ENCODE results near the gene TRAM2. TPM values are rescaled to one million over a fixed set of nuclear protein-coding genes. Genes with fewer than 3 reads are reported as not detected.
A peak's percentile ranks its signal among the peaks of the same experiment; 100 is the strongest.

Gene TRAM2, protein sequence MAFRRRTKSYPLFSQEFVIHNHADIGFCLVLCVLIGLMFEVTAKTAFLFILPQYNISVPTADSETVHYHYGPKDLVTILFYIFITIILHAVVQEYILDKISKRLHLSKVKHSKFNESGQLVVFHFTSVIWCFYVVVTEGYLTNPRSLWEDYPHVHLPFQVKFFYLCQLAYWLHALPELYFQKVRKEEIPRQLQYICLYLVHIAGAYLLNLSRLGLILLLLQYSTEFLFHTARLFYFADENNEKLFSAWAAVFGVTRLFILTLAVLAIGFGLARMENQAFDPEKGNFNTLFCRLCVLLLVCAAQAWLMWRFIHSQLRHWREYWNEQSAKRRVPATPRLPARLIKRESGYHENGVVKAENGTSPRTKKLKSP
- 1 to 10 TPM; 5.7 to 6.5 TPM for total RNA-seq

DNA sequence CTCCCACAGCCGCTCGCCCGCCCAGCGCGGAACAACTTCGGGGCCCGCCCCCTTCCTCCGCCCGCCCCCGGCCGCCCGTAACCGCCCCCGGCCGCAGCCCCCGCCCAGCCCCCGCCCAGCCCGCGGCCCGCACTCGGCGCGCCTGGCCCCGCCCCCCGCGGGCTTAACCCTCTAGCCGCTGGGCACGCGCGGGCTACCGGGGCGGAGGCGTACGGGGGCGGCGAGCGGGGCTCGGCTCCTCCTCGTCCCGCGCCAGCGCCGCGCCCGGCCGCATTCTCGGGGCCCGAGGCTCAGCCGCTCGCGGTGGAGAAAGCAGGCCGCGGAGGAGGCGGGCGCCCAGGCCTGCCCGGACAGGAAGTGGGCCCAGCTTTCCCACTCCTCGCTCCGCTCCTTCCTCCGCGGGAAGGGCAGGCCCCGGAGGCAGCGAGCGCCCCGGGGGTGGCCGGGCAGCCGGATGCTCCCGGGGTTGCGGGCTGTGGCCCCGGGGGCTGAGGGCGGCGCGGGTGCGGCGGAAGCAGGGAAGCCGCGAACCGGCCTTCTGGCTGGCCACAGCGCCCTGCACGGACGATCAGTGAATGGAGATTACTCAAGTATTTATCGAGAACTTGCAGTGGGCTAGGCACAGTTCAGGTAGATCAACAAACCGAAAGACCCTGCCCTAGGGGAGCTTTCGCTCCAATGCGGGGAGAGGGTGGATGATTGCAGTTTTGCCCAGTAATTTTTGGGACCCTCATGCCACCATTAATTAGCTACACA, at the start of gene TRAM2:
Gene TRAM2 (minus strand): TSS at position 39 of the 756 bp plus-strand sequence. CDS start 145 bp downstream, outside the sequence.
- peak within 1 kb of the TSS; percentile 11 for H3K27ac Mint-ChIP-seq
- H3K4me3 Mint-ChIP-seq: peak within 1 kb of the TSS; percentile 64
- peaks cover 40% of the 10 kb centered on the region for H3K4me1 Mint-ChIP-seq
- H3K27me3 Mint-ChIP-seq: peaks cover 12% of the 10 kb centered on the region
- DNase-seq: peak; percentile 73
- CTCF ChIA-PET: interaction anchor here (0.9 to 1.8 kb wide), 4 partner anchors 36 to 156 kb away, joined by 3 to 4 read pairs (median 3); no protein-coding TSS in a partner anchor
- POLR2A ChIA-PET: interaction anchor here (0.7 to 2.8 kb wide), 5 partner anchors 10 to 1182 kb away, joined by 3 to 9 read pairs (median 5); partner anchors contain the start of genes MCM3 and PAQR8
- no peaks in the 10 kb centered on the region for H3K36me3 Mint-ChIP-seq (ENCODE audit: low read depth)
- no peaks in the 10 kb centered on the region for H3K9me3 Mint-ChIP-seq

DNA sequence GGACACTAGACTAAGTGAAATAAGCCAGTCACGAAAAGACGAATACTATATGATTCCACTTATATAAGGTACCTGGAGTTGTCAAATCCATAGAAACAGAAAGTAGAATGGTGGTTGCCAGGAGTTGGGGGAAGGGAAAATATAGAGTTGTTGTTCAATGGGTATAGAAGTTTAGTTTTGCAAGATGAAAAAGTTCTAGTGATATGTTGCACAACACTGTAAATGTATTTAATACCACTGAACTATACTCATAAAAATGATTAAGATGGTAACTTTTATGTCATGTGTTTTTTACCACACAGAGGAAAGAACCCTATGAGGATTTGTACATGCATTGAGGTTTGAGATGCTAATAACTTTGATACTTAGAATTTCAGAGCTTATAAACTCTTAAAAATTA, 46.0 kb upstream of the TRAM2 start:
- H3K27ac Mint-ChIP-seq: no peak overlapping the region
- CTCF ChIA-PET: no interaction called here
- H3K9me3 Mint-ChIP-seq: no peaks in the 10 kb centered on the region
- DNase-seq: no peak
- H3K36me3 Mint-ChIP-seq (ENCODE audit: low read depth): no peaks in the 10 kb centered on the region
- H3K4me3 Mint-ChIP-seq: no peak overlapping the region
- H3K27me3 Mint-ChIP-seq: peaks cover 20% of the 10 kb centered on the region
- no peaks in the 10 kb centered on the region for H3K4me1 Mint-ChIP-seq
- POLR2A ChIA-PET: no interaction called here

DNA sequence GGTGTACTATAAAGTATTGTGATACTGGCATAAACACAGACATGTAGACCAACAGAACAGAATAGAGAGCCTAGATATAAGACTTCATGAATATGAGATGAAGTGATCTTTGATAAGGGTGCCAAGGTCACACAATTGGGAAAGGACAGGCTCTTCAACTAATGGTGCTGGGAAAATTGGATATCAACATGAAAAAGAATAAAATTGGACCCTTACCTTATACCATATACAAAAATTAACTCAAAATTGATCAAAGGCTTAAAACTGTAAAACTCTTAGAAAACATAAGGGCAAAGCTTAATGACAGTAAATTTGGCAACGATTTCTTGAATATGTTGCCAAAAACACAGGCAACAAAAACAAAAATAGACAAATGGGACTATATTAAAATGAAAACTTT, 44.8 kb upstream of the TRAM2 start:
- CTCF ChIA-PET: no interaction called here

DNA sequence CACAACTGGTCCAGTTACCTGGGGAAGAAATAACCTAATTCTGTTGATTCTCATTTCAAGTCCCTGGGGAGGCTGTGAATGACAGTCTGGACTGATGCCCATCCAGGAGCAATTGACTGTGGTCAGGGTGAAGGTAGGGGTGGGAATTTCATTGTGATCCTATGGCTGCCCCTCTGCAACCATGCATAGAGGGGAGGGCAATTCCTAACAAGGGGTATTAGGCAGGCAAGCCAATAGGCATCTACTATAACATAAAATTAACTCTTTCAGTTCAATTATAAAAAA, 44.0 kb upstream of the TRAM2 start:
- Mint-ChIP-seq H3K4me1 (no peaks in the 10 kb centered on the region), H3K27me3 (peaks cover 17% of the 10 kb centered on the region), H3K9me3 (no peaks in the 10 kb centered on the region), H3K27ac (no peak overlapping the region), H3K4me3 (no peak overlapping the region), H3K36me3 (ENCODE audit: low read depth) (no peaks in the 10 kb centered on the region)
- POLR2A ChIA-PET: no interaction called here
- CTCF ChIA-PET: no interaction called here
- DNase-seq: no peak

More for the DNA sequence above, 44.8 kb upstream of the TRAM2 start:
- Mint-ChIP-seq H3K27ac (no peak overlapping the region), H3K4me1 (no peaks in the 10 kb centered on the region), H3K4me3 (no peak overlapping the region), H3K36me3 (ENCODE audit: low read depth) (no peaks in the 10 kb centered on the region), H3K27me3 (peaks cover 19% of the 10 kb centered on the region), H3K9me3 (no peaks in the 10 kb centered on the region)
- POLR2A ChIA-PET: no interaction called here
- DNase-seq: no peak

DNA sequence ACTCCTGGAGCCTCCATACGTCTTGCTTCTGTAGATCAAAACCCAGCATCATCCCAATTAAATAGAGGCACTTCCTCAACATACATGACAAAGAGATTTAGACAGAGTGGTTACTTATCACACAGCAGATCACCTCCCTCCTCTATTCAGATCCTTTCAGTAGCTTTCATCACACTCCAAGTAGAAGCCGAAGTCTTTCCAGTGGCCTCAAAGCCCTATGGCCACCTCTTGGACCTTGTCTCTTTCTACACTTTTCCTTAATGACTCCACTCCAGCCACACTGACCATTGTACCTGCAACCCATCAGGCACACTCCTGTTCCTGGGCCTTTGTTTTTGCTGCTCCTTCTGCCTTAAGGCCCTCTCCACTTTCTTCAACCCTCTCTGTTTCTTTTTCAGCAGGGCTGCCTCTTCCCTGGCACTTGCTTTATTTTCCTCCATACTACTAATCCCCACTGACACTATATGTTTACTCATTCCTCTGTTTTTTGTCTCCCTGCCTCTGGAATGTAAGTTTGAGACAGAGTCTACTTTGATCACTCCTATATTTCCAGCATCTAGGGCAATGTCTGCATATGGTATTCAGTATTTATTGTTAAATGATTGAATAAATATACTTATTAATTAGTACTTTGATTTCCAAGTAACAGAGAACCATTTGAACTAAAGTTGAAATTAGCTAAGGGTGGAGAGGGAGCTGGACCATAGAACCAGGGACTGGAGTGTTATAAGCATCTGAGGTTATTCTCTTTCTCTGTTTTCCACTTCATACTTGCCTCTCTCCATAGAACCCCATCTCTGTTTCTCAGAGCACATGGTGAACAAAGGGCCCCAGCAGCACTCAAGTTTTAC, 43.4 kb upstream of the TRAM2 start:
- no peak overlapping the region for H3K4me3 Mint-ChIP-seq

DNA sequence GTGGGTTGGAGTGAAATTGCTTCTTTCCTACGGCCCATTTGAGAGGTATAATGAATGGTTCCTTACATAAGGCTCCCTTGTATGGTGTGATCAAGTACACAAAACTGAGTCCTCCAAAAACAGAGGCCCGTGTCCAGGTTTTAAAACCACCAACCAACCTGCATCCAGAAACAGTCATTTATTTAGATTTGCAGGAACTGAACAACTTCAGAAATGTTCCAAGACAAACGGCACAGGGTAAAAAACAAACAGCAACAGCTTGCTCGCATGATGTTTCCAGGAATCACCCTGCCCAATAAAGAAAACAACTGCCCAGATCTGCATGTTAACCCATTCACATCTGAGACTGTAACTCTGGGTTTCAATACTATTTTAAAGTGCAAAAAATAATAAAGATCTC, 40.2 kb upstream of the TRAM2 start:
- H3K36me3 Mint-ChIP-seq (ENCODE audit: low read depth): no peaks in the 10 kb centered on the region
- peaks cover 10% of the 10 kb centered on the region for H3K27me3 Mint-ChIP-seq
- H3K27ac Mint-ChIP-seq: no peak overlapping the region
- ChIA-PET CTCF (no interaction called here), POLR2A (no interaction called here)
- no peaks in the 10 kb centered on the region for H3K4me1 Mint-ChIP-seq
- H3K9me3 Mint-ChIP-seq: no peaks in the 10 kb centered on the region
- no peak for DNase-seq
- no peak overlapping the region for H3K4me3 Mint-ChIP-seq

More for the DNA sequence above, 43.4 kb upstream of the TRAM2 start:
- H3K36me3 Mint-ChIP-seq (ENCODE audit: low read depth): no peaks in the 10 kb centered on the region
- peaks cover 17% of the 10 kb centered on the region for H3K27me3 Mint-ChIP-seq
- DNase-seq: no peak
- H3K4me1 Mint-ChIP-seq: no peaks in the 10 kb centered on the region
- H3K27ac Mint-ChIP-seq: no peak overlapping the region
- H3K9me3 Mint-ChIP-seq: no peaks in the 10 kb centered on the region
- POLR2A ChIA-PET: no interaction called here
- CTCF ChIA-PET: no interaction called here

DNA sequence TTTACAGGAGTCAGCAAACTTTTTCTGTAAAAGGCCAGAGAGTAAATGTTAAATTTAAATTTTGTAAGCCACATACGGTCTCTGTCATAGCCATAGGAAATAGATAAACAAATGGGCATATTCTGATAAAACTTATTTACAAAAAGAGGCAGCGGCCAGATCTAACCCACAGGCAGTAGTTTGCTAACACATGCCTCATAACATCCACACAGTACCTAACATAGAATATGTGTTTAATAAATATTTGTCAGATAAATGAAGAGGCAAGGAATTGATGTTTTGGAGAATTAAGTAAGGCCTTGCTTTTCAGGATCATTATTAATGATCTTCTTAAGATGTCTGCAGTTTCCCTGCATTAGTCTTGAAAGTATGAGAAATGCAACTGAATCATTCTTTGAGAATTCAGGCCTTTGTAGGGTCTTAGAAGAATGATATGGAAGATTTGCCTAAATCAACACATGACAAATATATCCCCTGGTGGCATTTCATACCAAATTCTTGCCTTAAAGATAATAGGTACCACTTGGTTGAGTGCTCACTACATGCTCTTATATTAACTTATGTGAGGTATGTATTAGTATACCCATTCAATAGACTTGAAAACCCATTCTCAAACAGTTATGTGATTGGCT, 39.3 kb upstream of the TRAM2 start:
- POLR2A ChIA-PET: no interaction called here
- DNase-seq: no peak
- Mint-ChIP-seq H3K4me1 (no peaks in the 10 kb centered on the region), H3K36me3 (ENCODE audit: low read depth) (no peaks in the 10 kb centered on the region), H3K4me3 (no peak overlapping the region), H3K27ac (no peak overlapping the region), H3K27me3 (peaks cover 6% of the 10 kb centered on the region), H3K9me3 (no peaks in the 10 kb centered on the region)
- CTCF ChIA-PET: no interaction called here

DNA sequence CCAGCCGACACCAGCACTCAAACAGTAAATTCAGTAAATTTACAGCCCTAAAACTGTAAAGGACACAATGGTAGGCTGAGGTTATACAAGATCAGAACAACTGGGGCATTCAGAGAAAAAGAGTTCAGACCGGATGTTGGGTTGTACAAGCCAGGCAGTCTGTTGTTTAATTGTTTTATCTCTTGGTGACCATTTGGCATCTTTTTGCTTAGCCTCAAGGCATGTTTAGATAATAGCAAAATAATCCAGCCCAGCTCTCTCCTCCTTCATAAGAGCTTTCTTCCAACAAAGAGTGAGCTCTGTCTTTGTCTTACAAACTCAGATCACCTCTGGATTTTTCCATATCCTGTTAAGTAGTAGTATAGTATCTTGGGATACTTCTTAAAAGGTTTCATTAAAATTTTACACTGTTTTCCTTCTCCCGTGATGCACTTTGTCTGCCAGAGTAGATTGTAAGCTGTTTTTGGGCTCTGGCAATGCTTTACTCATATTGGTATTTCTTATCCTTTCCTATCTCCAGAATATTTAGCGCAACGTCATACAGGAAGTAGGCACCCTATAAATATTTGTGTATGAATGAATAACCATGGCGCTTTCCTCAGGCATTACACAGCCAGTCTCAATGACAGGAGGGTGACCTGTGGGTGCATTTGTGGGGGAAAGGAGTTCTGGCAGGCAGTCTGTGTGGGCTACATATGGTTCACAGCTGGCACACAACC, 35.6 kb upstream of the TRAM2 start:
- Mint-ChIP-seq H3K27me3 (peaks cover 7% of the 10 kb centered on the region), H3K9me3 (peaks cover 3% of the 10 kb centered on the region), H3K36me3 (ENCODE audit: low read depth) (no peaks in the 10 kb centered on the region), H3K27ac (no peak overlapping the region), H3K4me3 (no peak overlapping the region), H3K4me1 (no peaks in the 10 kb centered on the region)
- DNase-seq: no peak
- CTCF ChIA-PET: no interaction called here
- POLR2A ChIA-PET: no interaction called here

DNA sequence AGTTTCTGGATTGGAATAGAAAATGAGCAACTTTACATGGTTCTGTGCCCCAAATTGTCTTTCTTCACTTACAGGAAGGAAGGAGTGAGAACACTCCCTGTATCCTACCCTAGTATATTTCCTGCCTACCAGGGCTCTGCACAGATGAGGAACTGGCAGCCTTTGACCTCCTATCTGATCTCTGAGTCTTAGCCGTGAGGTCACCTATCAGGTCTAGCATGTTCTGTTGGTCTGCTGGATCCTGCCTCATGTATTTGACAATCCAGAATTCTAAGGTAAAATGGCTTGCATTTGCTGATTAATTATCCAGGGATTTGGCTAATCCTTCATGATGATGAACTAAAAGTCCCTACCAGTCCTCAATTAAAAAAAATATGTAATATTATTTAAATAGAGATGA, 35.0 kb upstream of the TRAM2 start:
- H3K27ac Mint-ChIP-seq: no peak overlapping the region
- no peaks in the 10 kb centered on the region for H3K36me3 Mint-ChIP-seq (ENCODE audit: low read depth)
- DNase-seq: no peak
- no peak overlapping the region for H3K4me3 Mint-ChIP-seq
- ChIA-PET POLR2A (no interaction called here), CTCF (no interaction called here)
- H3K9me3 Mint-ChIP-seq: peaks cover 3% of the 10 kb centered on the region
- H3K27me3 Mint-ChIP-seq: peaks cover 7% of the 10 kb centered on the region
- H3K4me1 Mint-ChIP-seq: no peaks in the 10 kb centered on the region

DNA sequence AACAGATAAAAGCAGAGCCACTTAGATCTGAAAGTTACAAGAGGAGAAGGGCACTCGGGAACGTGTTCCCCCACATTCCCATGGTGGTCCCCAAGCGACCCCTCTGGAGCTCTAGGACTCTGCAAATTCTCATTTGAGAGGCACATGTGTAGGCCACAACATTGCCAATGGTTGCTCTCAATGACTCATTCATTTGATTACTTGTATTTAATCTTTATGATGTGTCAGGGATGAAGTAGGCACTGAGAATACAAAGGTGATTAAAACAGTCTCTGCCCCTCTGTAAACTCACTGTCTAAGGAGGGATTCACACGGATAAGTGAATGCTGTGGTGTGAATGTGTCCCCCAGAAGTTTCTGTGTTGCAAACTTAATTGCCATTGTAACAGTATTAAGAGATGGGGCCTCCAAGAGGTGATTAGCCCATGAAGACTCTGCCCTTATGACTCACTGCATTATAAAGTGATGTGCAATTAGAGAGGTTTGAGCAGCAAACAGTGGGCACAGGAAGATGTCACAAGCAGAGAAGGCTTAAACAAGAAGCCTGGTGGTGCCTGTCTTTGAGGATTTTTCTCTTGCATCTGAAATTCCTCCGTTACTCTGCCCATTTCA, 34.0 kb upstream of the TRAM2 start:
- H3K36me3 Mint-ChIP-seq (ENCODE audit: low read depth): no peaks in the 10 kb centered on the region
- H3K4me1 Mint-ChIP-seq: no peaks in the 10 kb centered on the region
- no peak for DNase-seq
- peaks cover 12% of the 10 kb centered on the region for H3K27me3 Mint-ChIP-seq
- ChIA-PET POLR2A (no interaction called here), CTCF (no interaction called here)
- H3K4me3 Mint-ChIP-seq: no peak overlapping the region
- no peak overlapping the region for H3K27ac Mint-ChIP-seq
- H3K9me3 Mint-ChIP-seq: peaks cover 3% of the 10 kb centered on the region

DNA sequence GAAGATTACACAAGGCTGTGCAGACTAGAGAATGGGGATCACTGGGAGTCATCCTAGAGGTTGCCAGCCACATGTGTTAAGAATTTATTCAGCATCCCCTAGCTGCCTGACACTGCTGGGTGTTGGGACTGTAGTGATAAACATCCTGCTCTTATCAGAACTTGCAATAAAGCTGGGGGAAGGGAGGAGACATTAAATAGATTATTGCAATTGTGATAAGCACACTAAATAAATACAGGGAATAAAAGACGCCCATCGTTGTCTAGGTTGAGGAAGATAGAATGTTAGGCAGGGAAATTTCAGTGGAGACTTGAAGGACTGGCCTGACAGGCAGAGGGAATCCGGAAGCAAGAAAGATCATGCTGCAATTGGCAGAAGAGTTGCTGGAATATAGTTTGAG, 33.2 kb upstream of the TRAM2 start:
- DNase-seq: no peak
- H3K27ac Mint-ChIP-seq: no peak overlapping the region
- H3K9me3 Mint-ChIP-seq: peaks cover 3% of the 10 kb centered on the region
- H3K4me3 Mint-ChIP-seq: no peak overlapping the region
- H3K4me1 Mint-ChIP-seq: no peaks in the 10 kb centered on the region
- CTCF ChIA-PET: interaction anchor here (1.3 kb wide), 1 partner anchor 13 kb away, joined by 4 read pairs; no protein-coding TSS in a partner anchor
- peaks cover 12% of the 10 kb centered on the region for H3K27me3 Mint-ChIP-seq
- POLR2A ChIA-PET: no interaction called here
- no peaks in the 10 kb centered on the region for H3K36me3 Mint-ChIP-seq (ENCODE audit: low read depth)

DNA sequence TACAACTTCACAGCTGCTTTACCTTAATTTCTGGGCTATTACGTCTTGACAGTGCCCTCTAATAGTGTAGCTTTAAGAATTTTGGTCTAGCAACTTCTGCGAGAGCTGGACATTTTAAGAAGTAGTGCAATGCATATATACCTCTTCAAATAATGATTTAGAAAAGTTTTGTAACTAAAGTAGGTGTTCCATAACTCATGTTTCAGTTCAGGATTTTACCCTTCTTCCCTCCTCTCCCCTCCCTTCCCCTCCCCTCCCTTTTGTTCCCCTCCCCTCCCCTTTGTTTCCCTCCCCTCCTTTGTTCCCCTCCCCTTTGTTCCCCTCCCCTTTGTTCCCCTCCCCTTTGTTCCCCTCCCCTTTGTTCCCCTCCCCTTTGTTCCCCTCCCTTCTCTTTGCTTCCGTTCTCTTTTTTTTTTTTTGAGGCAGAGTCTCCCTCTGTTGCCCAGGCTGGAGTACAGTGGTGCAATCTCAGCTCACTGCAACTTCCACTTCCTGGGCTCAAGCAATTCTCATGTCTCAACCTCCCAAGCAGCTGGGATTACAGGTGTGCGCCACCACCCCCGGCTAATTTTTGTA, 28.8 kb upstream of the TRAM2 start:
- ChIA-PET POLR2A (interaction anchor here (1.0 kb wide), 1 partner anchor 64 kb away, joined by 3 read pairs; no protein-coding TSS in a partner anchor), CTCF (interaction anchor here (0.6 to 1.5 kb wide), 2 partner anchors 11 to 323 kb away, joined by 3 to 5 read pairs; no protein-coding TSS in a partner anchor)
- no peak overlapping the region for H3K4me3 Mint-ChIP-seq
- H3K27me3 Mint-ChIP-seq: peaks cover 18% of the 10 kb centered on the region
- H3K4me1 Mint-ChIP-seq: peaks cover 6% of the 10 kb centered on the region
- no peak overlapping the region for H3K27ac Mint-ChIP-seq
- DNase-seq: no peak
- no peaks in the 10 kb centered on the region for H3K36me3 Mint-ChIP-seq (ENCODE audit: low read depth)
- peaks cover 3% of the 10 kb centered on the region for H3K9me3 Mint-ChIP-seq

Data from activated CD4-positive, alpha-beta memory T cell treated with anti-CD3 and anti-CD28 coated beads, Interleukin-2, amount 10 ng/mL, durations not matched to agents 7 days and 5 days (primary cell).